Heart right ventricle (tissue), 16 donors: ENCODE measurements around the gene SLC4A8. TPM values are rescaled to one million over a fixed set of nuclear protein-coding genes. Genes with fewer than 3 reads are reported as not detected.
A peak's percentile ranks its signal among the peaks of the same experiment; 100 is the strongest.

Experiments used
- ATAC-seq, 8 donors: fragments of 200-7000 bp; cut with Tn5 transposase; one replicate each; pipeline ENCODE4 v1.9.1; 2020; ENCODE audit warnings: mild to moderate bottlenecking in 8 of 8, moderate library complexity in 8 of 8, moderate number of reproducible peaks in 1 of 8
- DNase-seq, 2 donors: peaks; one replicate each; pipeline ENCODE4 v3.0.0-alpha.2; 2020
- H3K27ac ChIP-seq, 10 donors: fragments of 200-600 bp; sonication (generic) in 2 of 10; one replicate each; pipeline versions ENCODE4 v1.5.0 to v1.8.0; 2020 to 2022; ENCODE audit warnings: mild to moderate bottlenecking in 3 of 10
- H3K27me3 ChIP-seq, 7 donors: fragments of 200-600 bp; one replicate each; pipeline ENCODE4 v1.8.0; 2021 to 2022; ENCODE audit warnings: mild to moderate bottlenecking in 2 of 7
- H3K36me3 ChIP-seq, 9 donors: fragments of 200-600 bp; sonication (generic) in 1 of 9; one replicate each; pipeline versions ENCODE4 v1.5.0 to v1.8.0; 2020 to 2022; ENCODE audit warnings: mild to moderate bottlenecking in 2 of 9
- H3K4me1 ChIP-seq, 9 donors: fragments of 200-600 bp; sonication (generic) in 1 of 9; one replicate each; pipeline versions ENCODE4 v1.5.0 to v1.8.0; 2020 to 2022; ENCODE audit warnings: mild to moderate bottlenecking in 4 of 9
- H3K4me3 ChIP-seq, 10 donors: fragments of 200-600 bp; sonication (generic) in 2 of 10; one replicate each; pipeline versions ENCODE4 v1.5.0 to v1.8.0; 2020 to 2022; ENCODE audit warnings: mild to moderate bottlenecking in 7 of 10, moderate library complexity in 2 of 10
- H3K9me3 ChIP-seq, 11 donors: fragments of 200-600 bp in 10 of 11; sonication (generic) in 2 of 11; one replicate each; pipeline versions ENCODE4 v1.5.0 to v1.8.0; 2013 to 2022; ENCODE audit warnings: mild to moderate bottlenecking in 2 of 11, control low read depth in 1 of 11, moderate library complexity in 1 of 11
- CTCF ChIP-seq, 9 donors: fragments of 200-600 bp; sonication (generic) in 2 of 9; IDR thresholded peaks; one replicate each; pipeline versions ENCODE4 v1.5.0 to v1.8.0; 2021 to 2022; ENCODE audit warnings: antibody characterized with exemption in 9 of 9, mild to moderate bottlenecking in 5 of 9, moderate library complexity in 1 of 9
- WGBS, 2 donors: extraction: QIAGEN DNeasy Blood & Tissue Kit; methylation state at CpG; one replicate each; pipeline ENCODE4 v1.1.7; 2013; ENCODE audit warnings: inconsistent platforms in 1 of 2; 5-methylcytosine and 5-hydroxymethylcytosine counted together
- intact Hi-C, 10 donors: fragments of 100-400 bp; cut with DNase I; formaldehyde crosslinking; loops; one replicate each; pipeline versions ENCODE4 v1.11.1 to v1.14.2; 2022
- polyA plus RNA-seq, 2 donors: library from polyadenylated mRNA; stranded (reverse); fragments of 200-250 nt; gene quantifications; one replicate each; pipeline ENCODE4 v1.2.3, GENCODE V29; 2013
- total RNA-seq, 10 donors: library from RNA; stranded (reverse); fragmentation: NEBNext Ultra II Directional in 3 of 10; extraction: Animal tissue kit (Norgen Biotek cat#: 25700) in 3 of 10; gene quantifications; one replicate each; pipeline versions ENCODE4 v1.2.1 to v1.2.4, GENCODE V29; 2021 to 2023
- donor health status: Arrhythmogenic right ventricular cardiomyopathy.
- donor health status: ischemic (EF 13 %, LVEDD 7.1; RV severe dilation, severe dysfunction).
- donor health status: healthy with polysubstance abuse.
- donor health status: DM: no; HTN: yes; CAD: no.
- donor health status: DM: no; HTN: no; CAD: no.
- donor health status: ischemic (EF 25% LVEDD 6.9; RV normal size, moderate dysfunction).
- donor health status: ischemic (EF 25% LVEDD 5.7; RV mildly dilated, moderate dysfunction).
- donor health status: healthy.
- donor health status: DM: yes; HTN: yes; CAD: no.
- donor health status: Ischemic cardiomyopathy.
- donor health status: ischemic (EF 35%, LVEDD 5.7; RV mildly dilated, moderate dysfunction).
- donor health status: nonischemic (EF 11% LVEDD 7.7; RV severe dilation, severe dysfunction).
- donor health status: DM: yes; HTN: yes; CAD: no.
- donor health status: PGD.
- donor health status: ischemic (EF 29% LVEDD 5.4; RV normal size, mild dysfunction).
- donor health status: nonischemic (EF 23%, LVEDD 6.1; RV moderate dilation, normal function).

The SLC4A8 gene
- total and polyA plus RNA-seq, 12 donors: 0.12 to 1.8 (median 0.58) TPM

- peaks cover 0 to 38% (median 0%) of the 10 kb centered on the region in 9 donors for H3K36me3 ChIP-seq
- TF ChIP-seq CTCF (IDR thresholded peaks at IDR 0.05): no peak
- WGBS, 2 donors: 95% methylated on average over 11 of the region's 11 CpGs
- H3K27ac ChIP-seq: no peak overlapping the region
- no peaks in the 10 kb centered on the region for H3K9me3 ChIP-seq
- peaks cover 0 to 8% (median 0%) of the 10 kb centered on the region in 9 donors for H3K4me1 ChIP-seq
- DNase-seq (no peak), ATAC-seq (no peak)
- no peaks in the 10 kb centered on the region for H3K27me3 ChIP-seq
- no peak overlapping the region for H3K4me3 ChIP-seq
- intact Hi-C loops: no loop called here
Measured at GRCh38 chr12:51379571-51379970, 45.1 kb upstream of the SLC4A8 start.

GRCh38 chr12:51381226-51382079 is 43.2 kb upstream of the SLC4A8 start:
- H3K27ac ChIP-seq: no peak overlapping the region
- H3K36me3 ChIP-seq: peaks cover 0 to 30% (median 0%) of the 10 kb centered on the region in 9 donors
- intact Hi-C loops: no loop called here
- peak in 1 of 8 donors; percentile 49 for ATAC-seq
- DNase-seq: peak in 1 of 2 donors; percentile 12
- H3K9me3 ChIP-seq: no peaks in the 10 kb centered on the region
- peaks cover 0 to 8% (median 0%) of the 10 kb centered on the region in 9 donors for H3K4me1 ChIP-seq
- TF ChIP-seq CTCF (IDR thresholded peaks at IDR 0.05): no peak
- H3K27me3 ChIP-seq: no peaks in the 10 kb centered on the region
- no peak overlapping the region for H3K4me3 ChIP-seq
- WGBS, 2 donors: 37 to 39% methylated on average over 5 of the region's 5 CpGs

- H3K4me3 ChIP-seq: no peak overlapping the region
- no peak for DNase-seq
- intact Hi-C loops: no loop called here
- H3K27ac ChIP-seq: no peak overlapping the region
- 89 to 90% methylated on average over 7 of the region's 7 CpGs for WGBS, 2 donors
- peaks cover 0 to 23% (median 0%) of the 10 kb centered on the region in 9 donors for H3K36me3 ChIP-seq
- H3K27me3 ChIP-seq: peaks cover 0 to 3% (median 0%) of the 10 kb centered on the region in 7 donors
- TF ChIP-seq CTCF (IDR thresholded peaks at IDR 0.05): no peak
- H3K4me1 ChIP-seq: peaks cover 0 to 8% (median 0%) of the 10 kb centered on the region in 9 donors
- no peak for ATAC-seq
- H3K9me3 ChIP-seq: no peaks in the 10 kb centered on the region
Measured at GRCh38 chr12:51382173-51382572, 42.5 kb upstream of the SLC4A8 start.

GRCh38 chr12:51383269-51383905 is 41.2 kb upstream of the SLC4A8 start:
- Histone ChIP-seq H3K9me3 (no peaks in the 10 kb centered on the region), H3K27ac (no peak overlapping the region), H3K4me1 (peaks cover 0 to 8% (median 0%) of the 10 kb centered on the region in 9 donors), H3K36me3 (peaks cover 0 to 16% (median 0%) of the 10 kb centered on the region in 9 donors), H3K27me3 (peaks cover 0 to 3% (median 0%) of the 10 kb centered on the region in 7 donors), H3K4me3 (no peak overlapping the region)
- 70 to 71% methylated on average over 6 of the region's 6 CpGs for WGBS, 2 donors
- ATAC-seq (no peak), DNase-seq (no peak)
- intact Hi-C loops: no loop called here
- no peak for TF ChIP-seq CTCF (IDR thresholded peaks at IDR 0.05)
